ENCODE measurements around the gene ANKS6.
"Not testable (repeated sequence)": the region's sequence is repeated elsewhere in the genome, so short reads cannot be mapped to it uniquely, and the experiment has no call there.

The ANKS6 gene

GRCh38 chr9:98698856-98699255 is 97.5 kb downstream of the ANKS6 start:
- no peak for DNase-seq

- no peak for DNase-seq
Observed at GRCh38 chr9:98694943-98695342, 101.4 kb downstream of the ANKS6 start.

GRCh38 chr9:98692392-98692791 is 104.0 kb downstream of the ANKS6 start:
- no peak for DNase-seq

GRCh38 chr9:98691890-98692289 is 104.5 kb downstream of the ANKS6 start:
- no peak for DNase-seq

- no peak for DNase-seq
Observed at GRCh38 chr9:98690686-98691085, 105.7 kb downstream of the ANKS6 start.

- DNase-seq, result no peak
Observed at GRCh38 chr9:98688710-98689495, 107.5 kb downstream of the ANKS6 start.

GRCh38 chr9:98687911-98688310 is 108.4 kb downstream of the ANKS6 start:
- DNase-seq, result no peak

- no peak for DNase-seq
Observed at GRCh38 chr9:98686961-98687855, 109.1 kb downstream of the ANKS6 start.

- DNase-seq, result not testable (repeated sequence)
Observed at GRCh38 chr9:98684816-98685215, 111.5 kb downstream of the ANKS6 start.

Measured in left hindlimb (tissue), 1 donor.